ENCODE measurements around the gene CDT1.

The CDT1 gene

DNA sequence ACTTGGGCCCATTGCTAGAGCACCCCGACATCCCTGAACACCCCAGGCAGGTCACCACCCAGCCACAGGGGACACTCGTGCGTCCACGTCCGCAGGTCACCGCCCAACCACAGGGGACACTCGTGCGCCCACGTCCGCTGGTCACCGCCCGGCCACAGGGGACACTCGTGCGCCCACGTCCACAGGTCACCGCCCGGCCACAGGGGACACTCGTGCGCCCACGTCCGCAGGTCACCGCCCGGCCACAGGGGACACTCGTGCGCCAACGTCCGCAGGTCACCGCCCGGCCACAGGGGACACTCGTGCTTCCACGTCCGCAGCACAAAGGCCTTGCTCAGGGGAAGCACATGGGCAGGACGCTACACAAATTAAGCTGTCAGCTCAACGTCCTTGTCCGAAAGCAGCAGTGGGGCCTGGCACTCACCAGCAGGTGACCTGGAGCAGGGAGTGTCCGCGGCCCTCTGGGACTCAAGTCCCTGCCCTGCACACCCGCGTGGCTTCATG is 35.5 kb downstream of the CDT1 start:
- no peak overlapping the region for H3K9ac ChIP-seq (ENCODE audit: low read length)
- no peaks in the 10 kb centered on the region for H3K79me2 ChIP-seq (ENCODE audit: control insufficient read depth, insufficient read depth, low read length, poor library complexity)
- no peak overlapping the region for H2BK12ac ChIP-seq (ENCODE audit: low read length)
- H4K8ac ChIP-seq (ENCODE audit: low read depth, low read length) = no peak overlapping the region
- no peak overlapping the region for H3K18ac ChIP-seq (ENCODE audit: low read length)
- H2AK5ac ChIP-seq (ENCODE audit: low read length) = no peak overlapping the region
- H3K4me1 ChIP-seq (ENCODE audit: control insufficient read depth in 1 of 2, insufficient read depth in 2 of 2, low read length in 2 of 2) = no peaks in the 10 kb centered on the region
- H3K79me1 ChIP-seq (ENCODE audit: low read length) = no peaks in the 10 kb centered on the region
- H2BK5ac ChIP-seq (ENCODE audit: low read depth, low read length, poor library complexity) = no peak overlapping the region
- no peak overlapping the region for H3K4ac ChIP-seq (ENCODE audit: low read depth, low read length)
- no peak overlapping the region for H4K91ac ChIP-seq (ENCODE audit: low read depth, low read length)
- no peak overlapping the region for H2AFZ ChIP-seq (ENCODE audit: insufficient read depth, low read length, poor library complexity)
- H3K4me2 ChIP-seq (ENCODE audit: low read length) = no peak overlapping the region
- peak; percentile 11 to 53 for DNase-seq
- H3K27me3 ChIP-seq (ENCODE audit: insufficient read depth, low read length) = no peaks in the 10 kb centered on the region
- H3K36me3 ChIP-seq (ENCODE audit: control insufficient read depth in 1 of 2, insufficient read depth in 2 of 2, low read length in 2 of 2) = peaks cover 39 to 44% of the 10 kb centered on the region in 2 experiments
- no peak overlapping the region for H3K14ac ChIP-seq (ENCODE audit: low read length)
- WGBS (ENCODE audit: extremely low coverage, insufficient coverage, insufficient read length) = no CpG with 5 or more reads among the region's 39 CpGs
- no peak overlapping the region for H2BK120ac ChIP-seq (ENCODE audit: insufficient read depth, low read length, poor library complexity)
- H3K23ac ChIP-seq (ENCODE audit: low read length) = no peak overlapping the region
- H3K27ac ChIP-seq (ENCODE audit: low read depth, low read length) = no peak overlapping the region
- no peaks in the 10 kb centered on the region for H3K9me3 ChIP-seq (ENCODE audit: insufficient read depth, low read depth, low read length)
- no peak overlapping the region for H3K4me3 ChIP-seq (ENCODE audit: low read depth, low read length)
- no peak overlapping the region for H4K12ac ChIP-seq (ENCODE audit: low read depth, low read length)

DNA sequence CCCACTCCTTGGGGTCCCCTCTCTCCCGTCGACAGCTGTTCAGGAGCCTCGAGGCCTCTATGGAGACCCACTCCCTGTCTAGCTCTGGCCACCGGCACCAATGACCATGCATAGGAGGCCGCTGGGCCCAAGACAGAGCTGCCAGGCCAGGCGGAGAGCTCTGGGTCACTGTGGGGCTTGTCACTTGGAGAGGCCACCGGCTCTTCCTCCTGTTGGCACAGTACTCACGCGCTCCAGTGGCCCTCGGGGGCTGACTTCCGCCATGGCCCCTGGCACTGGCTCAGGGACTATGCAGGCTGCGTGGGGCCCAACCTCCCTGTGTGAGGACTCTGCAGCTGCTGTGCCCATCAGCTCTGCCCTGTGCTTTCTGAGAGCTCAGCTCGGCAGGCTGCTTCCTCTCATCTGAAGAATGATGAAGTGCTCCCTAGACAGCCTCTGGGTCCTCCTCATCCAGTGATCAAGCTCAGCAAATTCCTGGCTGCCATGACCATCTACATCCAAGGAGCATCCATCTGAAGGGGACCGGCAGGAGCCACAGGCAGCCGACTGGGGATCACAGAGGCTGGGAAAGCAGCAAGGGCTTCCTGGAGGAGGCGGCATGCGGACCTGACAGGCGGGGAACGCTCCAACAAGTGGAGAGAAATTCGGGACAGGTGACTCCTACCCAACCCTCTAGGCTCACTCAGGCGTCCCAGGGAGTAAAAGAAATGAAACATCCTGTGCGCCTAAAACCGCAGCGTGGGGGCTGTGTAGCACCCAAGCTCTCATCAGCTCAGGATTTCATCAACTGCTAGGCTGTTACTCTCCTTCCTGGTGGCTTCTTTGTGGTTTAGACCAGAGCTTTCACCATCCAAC is 36.4 kb downstream of the CDT1 start:
- H2BK120ac ChIP-seq (ENCODE audit: insufficient read depth, low read length, poor library complexity) = no peak overlapping the region
- H2BK12ac ChIP-seq (ENCODE audit: low read length) = no peak overlapping the region
- H3K27me3 ChIP-seq (ENCODE audit: insufficient read depth, low read length) = no peaks in the 10 kb centered on the region
- H3K36me3 ChIP-seq (ENCODE audit: control insufficient read depth in 1 of 2, insufficient read depth in 2 of 2, low read length in 2 of 2) = peaks cover 37 to 41% of the 10 kb centered on the region in 2 experiments
- peak overlapping the region; percentile 8 for H3K4me3 ChIP-seq (ENCODE audit: low read depth, low read length)
- WGBS (ENCODE audit: extremely low coverage, insufficient coverage, insufficient read length) = no CpG with 5 or more reads among the region's 24 CpGs
- no peak overlapping the region for H3K9ac ChIP-seq (ENCODE audit: low read length)
- H4K8ac ChIP-seq (ENCODE audit: low read depth, low read length) = no peak overlapping the region
- no peak overlapping the region for H2BK5ac ChIP-seq (ENCODE audit: low read depth, low read length, poor library complexity)
- no peak overlapping the region for H2AFZ ChIP-seq (ENCODE audit: insufficient read depth, low read length, poor library complexity)
- H3K9me3 ChIP-seq (ENCODE audit: insufficient read depth, low read depth, low read length) = no peaks in the 10 kb centered on the region
- no peak overlapping the region for H4K91ac ChIP-seq (ENCODE audit: low read depth, low read length)
- H3K27ac ChIP-seq (ENCODE audit: low read depth, low read length) = no peak overlapping the region
- H3K18ac ChIP-seq (ENCODE audit: low read length) = no peak overlapping the region
- H3K79me2 ChIP-seq (ENCODE audit: control insufficient read depth, insufficient read depth, low read length, poor library complexity) = no peaks in the 10 kb centered on the region
- no peak overlapping the region for H3K23ac ChIP-seq (ENCODE audit: low read length)
- H3K4me1 ChIP-seq (ENCODE audit: control insufficient read depth in 1 of 2, insufficient read depth in 2 of 2, low read length in 2 of 2) = no peaks in the 10 kb centered on the region
- no peaks in the 10 kb centered on the region for H3K79me1 ChIP-seq (ENCODE audit: low read length)
- H3K14ac ChIP-seq (ENCODE audit: low read length) = no peak overlapping the region
- DNase-seq = no peak
- H4K12ac ChIP-seq (ENCODE audit: low read depth, low read length) = no peak overlapping the region
- H3K4me2 ChIP-seq (ENCODE audit: low read length) = no peak overlapping the region
- H2AK5ac ChIP-seq (ENCODE audit: low read length) = no peak overlapping the region
- no peak overlapping the region for H3K4ac ChIP-seq (ENCODE audit: low read depth, low read length)

DNA sequence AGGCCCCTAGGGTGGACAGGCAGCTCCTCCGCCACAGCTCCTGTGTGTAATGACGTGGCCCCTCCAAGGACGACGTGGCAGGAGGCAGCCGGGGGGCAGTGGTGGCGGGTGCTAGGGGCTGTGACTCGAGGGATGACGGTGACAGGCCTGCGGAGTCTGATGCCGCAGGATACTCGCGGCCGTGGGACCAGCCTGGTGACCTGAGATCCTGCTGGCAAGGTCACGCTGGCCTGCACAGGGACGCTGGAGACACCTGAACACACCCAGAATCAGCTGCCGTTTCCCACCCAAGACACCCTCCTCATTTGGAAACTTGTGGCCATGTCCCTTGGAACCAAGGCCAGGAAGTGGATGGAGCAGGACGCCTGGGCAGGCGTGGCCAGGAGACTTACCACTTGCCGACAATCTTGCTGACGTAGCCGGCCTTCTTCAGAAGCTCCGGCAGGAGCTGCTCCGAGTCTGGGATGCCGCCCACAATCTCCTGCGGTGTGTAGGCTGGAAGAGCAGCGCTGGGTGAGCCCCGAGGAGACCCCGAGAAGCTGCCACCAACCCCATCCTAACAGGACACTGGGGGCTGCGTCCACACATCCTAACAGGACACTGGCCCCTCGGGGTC is 37.1 kb downstream of the CDT1 start:
- H3K4me1 ChIP-seq (ENCODE audit: control insufficient read depth in 1 of 2, insufficient read depth in 2 of 2, low read length in 2 of 2) = no peaks in the 10 kb centered on the region
- no peak overlapping the region for H3K4ac ChIP-seq (ENCODE audit: low read depth, low read length)
- no peak overlapping the region for H3K4me3 ChIP-seq (ENCODE audit: low read depth, low read length)
- H3K14ac ChIP-seq (ENCODE audit: low read length) = no peak overlapping the region
- no peaks in the 10 kb centered on the region for H3K9me3 ChIP-seq (ENCODE audit: insufficient read depth, low read depth, low read length)
- H3K9ac ChIP-seq (ENCODE audit: low read length) = no peak overlapping the region
- H3K79me1 ChIP-seq (ENCODE audit: low read length) = no peaks in the 10 kb centered on the region
- H3K36me3 ChIP-seq (ENCODE audit: control insufficient read depth in 1 of 2, insufficient read depth in 2 of 2, low read length in 2 of 2) = peaks cover 29 to 38% of the 10 kb centered on the region in 2 experiments
- no peak overlapping the region for H4K8ac ChIP-seq (ENCODE audit: low read depth, low read length)
- H3K18ac ChIP-seq (ENCODE audit: low read length) = no peak overlapping the region
- H3K27ac ChIP-seq (ENCODE audit: low read depth, low read length) = no peak overlapping the region
- no peak overlapping the region for H4K12ac ChIP-seq (ENCODE audit: low read depth, low read length)
- DNase-seq = no peak
- H4K91ac ChIP-seq (ENCODE audit: low read depth, low read length) = no peak overlapping the region
- H3K27me3 ChIP-seq (ENCODE audit: insufficient read depth, low read length) = no peaks in the 10 kb centered on the region
- no peaks in the 10 kb centered on the region for H3K79me2 ChIP-seq (ENCODE audit: control insufficient read depth, insufficient read depth, low read length, poor library complexity)
- H2BK12ac ChIP-seq (ENCODE audit: low read length) = no peak overlapping the region
- H2BK5ac ChIP-seq (ENCODE audit: low read depth, low read length, poor library complexity) = no peak overlapping the region
- no CpG with 5 or more reads among the region's 30 CpGs for WGBS (ENCODE audit: extremely low coverage, insufficient coverage, insufficient read length)
- no peak overlapping the region for H2AK5ac ChIP-seq (ENCODE audit: low read length)
- no peak overlapping the region for H3K4me2 ChIP-seq (ENCODE audit: low read length)
- H2BK120ac ChIP-seq (ENCODE audit: insufficient read depth, low read length, poor library complexity) = no peak overlapping the region
- H2AFZ ChIP-seq (ENCODE audit: insufficient read depth, low read length, poor library complexity) = no peak overlapping the region
- no peak overlapping the region for H3K23ac ChIP-seq (ENCODE audit: low read length)

DNA sequence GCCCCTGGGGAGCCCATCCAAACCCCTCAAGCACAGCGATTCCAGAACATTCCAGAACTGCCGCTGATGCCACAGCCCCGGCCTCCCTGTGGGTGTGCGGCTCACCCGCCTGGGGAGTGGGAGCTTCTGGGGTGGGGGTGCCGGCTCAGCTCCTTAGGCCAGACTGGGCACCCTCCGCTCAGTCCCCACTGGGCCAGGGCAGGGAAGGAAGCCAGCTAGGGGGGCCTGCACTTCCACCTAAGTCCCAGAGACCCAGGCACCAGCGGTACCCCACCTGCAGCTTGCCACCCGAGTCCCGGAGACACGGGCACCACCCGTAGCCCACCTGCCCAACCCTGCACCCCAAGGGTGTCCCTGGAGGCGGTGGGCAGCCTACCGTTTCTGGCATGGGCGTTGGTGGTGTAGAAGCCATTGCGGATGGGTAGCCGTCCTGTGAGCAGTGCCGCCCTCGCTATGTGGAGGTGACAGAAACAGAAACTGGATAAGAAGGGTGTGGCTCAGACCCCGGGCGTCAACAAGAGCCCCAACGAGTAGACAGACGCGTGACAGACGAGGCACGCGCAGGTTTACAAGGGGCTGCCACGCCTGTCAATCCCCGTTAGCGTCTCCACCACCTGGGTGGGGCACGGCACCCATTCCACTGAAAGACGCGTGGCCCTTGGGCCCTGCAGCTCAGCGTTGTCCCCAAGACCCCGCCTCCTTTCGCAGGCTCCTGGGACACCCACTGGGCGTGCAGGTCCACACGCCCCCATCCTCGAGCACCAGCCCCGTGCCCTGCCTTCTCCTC is 38.1 kb downstream of the CDT1 start:
- no peak overlapping the region for H3K18ac ChIP-seq (ENCODE audit: low read length)
- H3K36me3 ChIP-seq (ENCODE audit: control insufficient read depth in 1 of 2, insufficient read depth in 2 of 2, low read length in 2 of 2) = peaks cover 27 to 38% of the 10 kb centered on the region in 2 experiments
- no peaks in the 10 kb centered on the region for H3K4me1 ChIP-seq (ENCODE audit: control insufficient read depth in 1 of 2, insufficient read depth in 2 of 2, low read length in 2 of 2)
- no peak overlapping the region for H4K8ac ChIP-seq (ENCODE audit: low read depth, low read length)
- H3K23ac ChIP-seq (ENCODE audit: low read length) = no peak overlapping the region
- H4K12ac ChIP-seq (ENCODE audit: low read depth, low read length) = no peak overlapping the region
- no peaks in the 10 kb centered on the region for H3K79me2 ChIP-seq (ENCODE audit: control insufficient read depth, insufficient read depth, low read length, poor library complexity)
- no peak overlapping the region for H3K4me3 ChIP-seq (ENCODE audit: low read depth, low read length)
- H3K9ac ChIP-seq (ENCODE audit: low read length) = no peak overlapping the region
- DNase-seq = no peak
- H3K4ac ChIP-seq (ENCODE audit: low read depth, low read length) = no peak overlapping the region
- no peaks in the 10 kb centered on the region for H3K79me1 ChIP-seq (ENCODE audit: low read length)
- H3K9me3 ChIP-seq (ENCODE audit: insufficient read depth, low read depth, low read length) = no peaks in the 10 kb centered on the region
- H3K27me3 ChIP-seq (ENCODE audit: insufficient read depth, low read length) = no peaks in the 10 kb centered on the region
- H2AK5ac ChIP-seq (ENCODE audit: low read length) = no peak overlapping the region
- no peak overlapping the region for H3K27ac ChIP-seq (ENCODE audit: low read depth, low read length)
- no peak overlapping the region for H3K14ac ChIP-seq (ENCODE audit: low read length)
- H3K4me2 ChIP-seq (ENCODE audit: low read length) = no peak overlapping the region
- H2BK5ac ChIP-seq (ENCODE audit: low read depth, low read length, poor library complexity) = no peak overlapping the region
- no CpG with 5 or more reads among the region's 40 CpGs for WGBS (ENCODE audit: extremely low coverage, insufficient coverage, insufficient read length)
- H4K91ac ChIP-seq (ENCODE audit: low read depth, low read length) = no peak overlapping the region
- H2AFZ ChIP-seq (ENCODE audit: insufficient read depth, low read length, poor library complexity) = no peak overlapping the region
- H2BK12ac ChIP-seq (ENCODE audit: low read length) = no peak overlapping the region
- H2BK120ac ChIP-seq (ENCODE audit: insufficient read depth, low read length, poor library complexity) = no peak overlapping the region

Measured in trophoblast cell (in vitro differentiated cells and primary cell).